ENCODE measurements around the gene UGT8.

The UGT8 gene

DNA sequence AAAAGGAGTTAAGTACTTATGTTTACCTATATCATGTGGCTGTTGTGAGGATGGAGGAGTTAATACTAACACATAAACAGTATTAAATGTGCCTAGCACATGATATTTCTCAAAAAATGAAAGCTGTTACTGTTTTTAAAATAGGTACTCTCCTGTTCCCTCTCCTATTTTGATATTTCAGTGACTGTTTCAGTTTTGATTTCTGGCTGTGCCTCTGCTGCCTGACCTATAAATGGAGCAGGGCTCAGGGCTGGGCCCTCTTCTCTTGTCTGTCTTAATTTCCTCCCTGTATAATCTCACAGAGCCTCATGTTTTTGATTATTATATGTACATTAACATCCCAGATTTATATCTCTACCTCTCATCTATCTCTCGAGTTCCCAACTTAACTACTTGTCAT is 93.3 kb downstream of the UGT8 start:
- no peak overlapping the region for H3K27ac Mint-ChIP-seq
- H3K36me3 Mint-ChIP-seq (ENCODE audit: low read depth): no peaks in the 10 kb centered on the region
- peaks cover 13% of the 10 kb centered on the region for H3K27me3 Mint-ChIP-seq
- H3K4me1 Mint-ChIP-seq (ENCODE audit: low read depth): no peaks in the 10 kb centered on the region
- no peaks in the 10 kb centered on the region for H3K9me3 Mint-ChIP-seq
- no peak overlapping the region for H3K4me3 Mint-ChIP-seq
- DNase-seq: no peak

DNA sequence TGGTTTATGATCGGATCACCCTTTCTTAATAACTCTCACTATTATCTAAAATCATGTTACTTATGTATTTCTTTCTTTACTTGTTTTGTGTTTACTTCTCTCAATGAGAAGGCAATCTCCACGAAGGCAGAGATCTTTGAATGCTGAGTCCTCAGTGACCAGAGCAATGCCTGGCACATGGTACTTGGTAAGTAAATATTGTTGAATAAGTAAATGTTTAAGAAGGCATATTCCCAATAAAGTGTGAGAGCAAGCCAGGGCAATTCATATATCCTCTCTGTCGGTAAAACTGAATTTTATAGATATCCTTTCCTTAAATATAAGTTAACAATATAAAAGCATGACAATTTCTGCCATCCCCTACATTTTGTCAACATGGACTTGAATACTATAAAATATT is 94.4 kb downstream of the UGT8 start:
- Mint-ChIP-seq H3K27me3 (peaks cover 11% of the 10 kb centered on the region), H3K4me3 (no peak overlapping the region), H3K9me3 (no peaks in the 10 kb centered on the region), H3K27ac (no peak overlapping the region), H3K4me1 (ENCODE audit: low read depth) (no peaks in the 10 kb centered on the region), H3K36me3 (ENCODE audit: low read depth) (no peaks in the 10 kb centered on the region)
- no peak for DNase-seq

DNA sequence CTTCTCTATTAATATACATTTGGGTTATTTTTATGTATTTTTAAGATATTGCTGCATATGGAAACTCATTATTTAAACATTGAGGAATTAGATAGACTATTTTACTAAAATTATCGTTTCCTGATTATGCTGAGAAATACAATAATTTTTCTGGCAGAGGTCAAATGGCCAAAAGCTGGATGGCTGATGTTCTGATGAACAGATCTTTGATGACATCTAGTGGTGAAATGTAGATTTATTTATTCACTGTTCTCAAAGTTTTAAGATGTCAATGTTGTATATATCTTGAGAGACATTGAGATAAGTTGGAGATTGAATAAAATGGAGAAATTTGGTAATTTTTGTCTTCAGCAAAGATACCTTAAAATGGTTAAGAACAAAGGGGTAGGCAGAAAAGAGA is 96.2 kb downstream of the UGT8 start:
- Mint-ChIP-seq H3K27me3 (peaks cover 8% of the 10 kb centered on the region), H3K27ac (no peak overlapping the region)
- DNase-seq: no peak

DNA sequence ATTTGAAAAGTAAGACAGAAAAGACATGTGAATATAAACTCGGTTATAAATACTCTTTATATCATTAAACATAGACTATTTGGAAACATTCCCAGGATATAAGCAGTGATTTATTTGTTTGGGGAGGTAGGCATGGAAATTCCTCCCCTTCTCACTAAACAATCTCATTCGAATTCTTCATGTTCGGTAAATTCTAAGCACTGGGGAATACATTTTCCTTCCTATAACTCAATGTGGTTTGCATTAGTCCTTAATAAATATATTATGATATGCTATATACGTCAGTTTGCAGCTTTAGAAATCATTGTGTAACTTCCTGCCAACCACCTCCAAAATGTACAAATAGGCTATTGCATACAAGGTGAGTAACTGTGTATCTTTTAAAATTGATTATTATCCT is 99.6 kb downstream of the UGT8 start:
- Mint-ChIP-seq H3K4me3 (no peak overlapping the region), H3K9me3 (no peaks in the 10 kb centered on the region), H3K4me1 (ENCODE audit: low read depth) (no peaks in the 10 kb centered on the region), H3K27ac (no peak overlapping the region), H3K27me3 (no peaks in the 10 kb centered on the region), H3K36me3 (ENCODE audit: low read depth) (no peaks in the 10 kb centered on the region)
- DNase-seq: no peak

More for the DNA sequence above, 96.2 kb downstream of the UGT8 start:
- Mint-ChIP-seq H3K9me3 (no peaks in the 10 kb centered on the region), H3K4me3 (no peak overlapping the region), H3K36me3 (ENCODE audit: low read depth) (no peaks in the 10 kb centered on the region), H3K4me1 (ENCODE audit: low read depth) (no peaks in the 10 kb centered on the region)

DNA sequence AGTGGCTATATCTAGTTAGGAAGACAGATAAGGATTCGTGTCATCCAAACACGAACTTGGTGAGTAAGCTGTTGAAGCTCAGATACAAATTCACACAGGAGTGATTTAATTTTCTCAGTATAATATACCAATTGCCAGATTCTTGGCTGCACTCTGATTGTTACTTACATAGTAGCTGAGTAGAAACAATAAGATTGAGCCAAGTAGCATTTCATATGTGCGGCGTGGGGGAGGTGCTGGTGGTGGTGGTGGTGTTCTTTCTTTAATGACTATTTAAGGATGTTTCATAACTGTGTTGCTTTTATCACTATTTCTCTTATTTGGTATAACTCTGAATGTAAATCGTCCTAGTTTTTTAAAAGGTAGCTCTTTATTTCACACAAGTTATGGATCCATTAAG is 102.9 kb downstream of the UGT8 start:
- H3K4me3 Mint-ChIP-seq: no peak overlapping the region

DNA sequence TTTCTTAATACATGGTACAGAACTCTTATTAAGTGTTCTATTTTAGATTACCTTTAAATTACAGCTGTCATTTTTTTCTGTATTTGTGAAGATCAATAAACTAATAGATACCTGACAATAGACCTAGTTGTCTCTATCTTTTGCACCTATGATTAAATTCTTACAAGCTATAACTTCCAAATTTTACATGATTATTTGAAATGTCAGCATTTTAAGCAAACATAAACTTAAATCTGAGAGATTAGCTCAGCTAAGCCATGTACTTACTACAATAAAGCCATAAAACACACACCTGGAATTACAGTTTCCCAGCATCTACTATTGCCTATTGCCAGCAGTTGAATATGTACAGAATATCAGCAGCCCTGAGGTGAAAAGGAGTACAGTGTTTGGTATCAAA is 118.8 kb downstream of the UGT8 start:
- Mint-ChIP-seq H3K4me1 (ENCODE audit: low read depth) (no peaks in the 10 kb centered on the region), H3K27me3 (peaks cover 10% of the 10 kb centered on the region), H3K9me3 (no peaks in the 10 kb centered on the region), H3K27ac (no peak overlapping the region), H3K36me3 (ENCODE audit: low read depth) (no peaks in the 10 kb centered on the region), H3K4me3 (no peak overlapping the region)
- no peak for DNase-seq

More for the DNA sequence above, 102.9 kb downstream of the UGT8 start:
- no peak for DNase-seq
- H3K36me3 Mint-ChIP-seq (ENCODE audit: low read depth): no peaks in the 10 kb centered on the region
- no peak overlapping the region for H3K27ac Mint-ChIP-seq
- peaks cover 5% of the 10 kb centered on the region for H3K27me3 Mint-ChIP-seq
- H3K4me1 Mint-ChIP-seq (ENCODE audit: low read depth): no peaks in the 10 kb centered on the region
- no peaks in the 10 kb centered on the region for H3K9me3 Mint-ChIP-seq

DNA sequence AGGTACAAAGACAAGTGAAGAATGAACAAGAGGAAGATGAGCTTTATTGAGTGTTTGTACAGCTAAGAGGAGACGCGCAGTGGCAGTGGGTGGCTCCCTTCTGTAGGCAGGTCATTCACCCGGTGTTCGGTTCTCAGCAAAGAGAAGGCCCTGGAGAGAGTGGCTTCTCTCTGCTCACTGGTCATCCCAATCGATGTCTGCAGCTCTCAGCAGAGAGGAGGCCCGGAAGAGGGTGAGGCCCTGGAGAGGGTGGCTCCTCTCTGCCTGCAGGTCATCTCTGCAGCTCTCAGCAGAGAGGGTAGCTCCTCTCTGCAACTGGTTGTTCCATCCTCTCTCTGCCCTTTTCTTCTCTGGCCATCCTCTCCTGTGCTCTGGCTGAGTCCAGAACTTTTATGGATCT is 126.5 kb downstream of the UGT8 start:
- no peaks in the 10 kb centered on the region for H3K9me3 Mint-ChIP-seq
- H3K4me1 Mint-ChIP-seq (ENCODE audit: low read depth): no peaks in the 10 kb centered on the region
- H3K27ac Mint-ChIP-seq: no peak overlapping the region
- H3K36me3 Mint-ChIP-seq (ENCODE audit: low read depth): no peaks in the 10 kb centered on the region
- DNase-seq: no peak
- H3K4me3 Mint-ChIP-seq: no peak overlapping the region
- H3K27me3 Mint-ChIP-seq: peaks cover 6% of the 10 kb centered on the region

DNA sequence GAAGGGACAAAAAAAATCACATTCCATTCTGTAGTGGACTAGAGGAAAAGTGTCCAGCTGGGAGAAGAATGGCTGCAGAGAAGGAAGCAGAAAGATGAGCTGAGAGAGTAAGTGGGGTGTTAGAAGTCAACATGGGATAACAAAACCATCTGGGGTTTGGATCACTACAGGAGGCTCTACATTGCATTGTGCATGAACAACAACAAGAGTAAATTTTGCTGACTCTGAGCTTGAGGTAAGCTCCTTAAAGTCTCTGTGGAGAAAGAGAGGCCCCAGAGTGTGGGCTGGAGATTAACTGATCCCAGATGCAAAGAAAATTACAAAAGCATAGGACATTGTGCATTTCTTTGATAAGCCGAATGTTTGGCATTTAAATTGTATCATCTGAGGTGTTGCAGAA is 128.9 kb downstream of the UGT8 start:
- no peaks in the 10 kb centered on the region for H3K36me3 Mint-ChIP-seq (ENCODE audit: low read depth)
- H3K9me3 Mint-ChIP-seq: no peaks in the 10 kb centered on the region
- H3K4me1 Mint-ChIP-seq (ENCODE audit: low read depth): no peaks in the 10 kb centered on the region
- DNase-seq: no peak
- H3K4me3 Mint-ChIP-seq: no peak overlapping the region
- no peak overlapping the region for H3K27ac Mint-ChIP-seq
- H3K27me3 Mint-ChIP-seq: peaks cover 4% of the 10 kb centered on the region
